HEK293 (cell line): ENCODE measurements around the gene KIF21A.

Experiments
- CTCF ChIA-PET: fragments of 350-600 bp; formaldehyde crosslinking; extraction: SDS; loops from one replicate; lab custom pipeline; 2021; ENCODE audit warnings: antibody characterized with exemption; lab: Yijun Ruan, JAX
- POLR2A ChIA-PET: fragments of 300-600 bp; formaldehyde crosslinking; extraction: SDS; loops from one replicate; lab custom pipeline; 2020; ENCODE audit warnings: antibody characterized with exemption, inconsistent platforms; lab: Yijun Ruan, JAX
- H3K27ac ChIP-seq: fragments of 200-500 bp; sonication (Bioruptor generic); 2 replicates; pipeline ENCODE4 v1.5.1; 2014; ENCODE audit warnings: low read depth, low read length, control low read depth, inconsistent platforms; ENCODE audit errors: extremely low read depth
- H3K36me3 ChIP-seq, 2 experiments: fragments of 200-500 bp in 1 of 2; sonication (Bioruptor generic) in 1 of 2; 1 replicate in 1 of 2; 2 replicates in 1 of 2; pipeline ENCODE4 v1.5.1; 2014 to 2017; ENCODE audit warnings: inconsistent platforms in 2 of 2, low read length in 2 of 2; ENCODE audit not compliant: control insufficient read depth in 2 of 2, insufficient read depth in 1 of 2
- H3K4me1 ChIP-seq: fragments of 200-500 bp; sonication (Bioruptor generic); 2 replicates; pipeline ENCODE4 v1.5.1; 2014; ENCODE audit warnings: mild to moderate bottlenecking, low read length, inconsistent platforms; ENCODE audit not compliant: control insufficient read depth, insufficient read depth
- H3K4me3 ChIP-seq: 2 replicates; pipeline ENCODE4 v1.5.1; 2011; ENCODE audit warnings: low read depth, mild to moderate bottlenecking, control low read depth, low read length, moderate library complexity
- H3K9me3 ChIP-seq: fragments of 200-500 bp; sonication (Bioruptor generic); 2 replicates; pipeline ENCODE4 v1.5.1; 2014; ENCODE audit warnings: low read depth, low read length, inconsistent platforms; ENCODE audit not compliant: control insufficient read depth, insufficient read depth
- MEIS1 ChIP-seq: sonication (generic); formaldehyde crosslinking; IDR thresholded peaks from 2 replicates; pipeline ENCODE4 v1.8.1; 2022; ENCODE audit warnings: missing genetic modification reagents, mild to moderate bottlenecking, borderline replicate concordance
- PRDM1 ChIP-seq: fragments of 450-650 bp; formaldehyde crosslinking; IDR thresholded peaks from 2 replicates; pipeline ENCODE4; 2016; ENCODE audit warnings: missing biosample characterization, missing genetic modification characterization
- YY1 ChIP-seq: fragments of 450-650 bp; formaldehyde crosslinking; IDR thresholded peaks from 2 replicates; pipeline ENCODE4 v1.5.1; 2018; ENCODE audit warnings: missing biosample characterization, missing genetic modification characterization
- ZBTB21 ChIP-seq: fragments of 450-650 bp; formaldehyde crosslinking; IDR thresholded peaks from 2 replicates; pipeline ENCODE4 v1.5.1; 2017; ENCODE audit warnings: missing biosample characterization, missing genetic modification characterization
- ZNF140 ChIP-seq: fragments of 450-650 bp; formaldehyde crosslinking; IDR thresholded peaks from 2 replicates; pipeline ENCODE4 v1.5.1; 2016; ENCODE audit warnings: missing biosample characterization, missing genetic modification characterization
- ZNF16 ChIP-seq: fragments of 450-650 bp; formaldehyde crosslinking; IDR thresholded peaks from 2 replicates; pipeline ENCODE4 v1.5.1; 2016; ENCODE audit warnings: low read depth, missing biosample characterization, missing genetic modification characterization
- ZNF184 ChIP-seq: fragments of 450-650 bp; IDR thresholded peaks from 2 replicates; pipeline ENCODE4 v1.5.1; 2018; ENCODE audit warnings: missing biosample characterization, mild to moderate bottlenecking, missing genetic modification characterization
- ZNF223 ChIP-seq: fragments of 450-650 bp; formaldehyde crosslinking; IDR thresholded peaks from 2 replicates; pipeline ENCODE4 v1.5.1; 2016; ENCODE audit warnings: missing biosample characterization, missing genetic modification characterization
- ZNF311 ChIP-seq: fragments of 450-650 bp; formaldehyde crosslinking; IDR thresholded peaks from 2 replicates; pipeline ENCODE4 v1.5.1; 2017; ENCODE audit warnings: missing biosample characterization, missing genetic modification characterization, borderline replicate concordance
- ZNF670 ChIP-seq: fragments of 450-650 bp; formaldehyde crosslinking; IDR thresholded peaks from 2 replicates; pipeline ENCODE4 v1.5.1; 2016; ENCODE audit warnings: missing biosample characterization, missing genetic modification characterization, low read depth
- ZNF701 ChIP-seq: fragments of 450-650 bp; formaldehyde crosslinking; IDR thresholded peaks from 2 replicates; pipeline ENCODE4 v1.5.1; 2016; ENCODE audit warnings: missing biosample characterization, missing genetic modification characterization
- ZSCAN16 ChIP-seq: fragments of 450-650 bp; formaldehyde crosslinking; IDR thresholded peaks from 2 replicates; pipeline ENCODE4 v1.5.1; 2016; ENCODE audit warnings: missing biosample characterization, missing genetic modification characterization
- TF ChIP-seq, protein P1 (sequence below): fragments of 450-650 bp; formaldehyde crosslinking; IDR thresholded peaks from 2 replicates; pipeline ENCODE4 v1.5.1; 2016; ENCODE audit warnings: missing biosample characterization, missing genetic modification characterization
- TF ChIP-seq, protein P2 (sequence below): fragments of 450-650 bp; formaldehyde crosslinking; IDR thresholded peaks from 2 replicates; pipeline ENCODE4 v1.5.1; 2016; ENCODE audit warnings: missing biosample characterization, missing genetic modification characterization
- TF ChIP-seq, protein P3 (sequence below): fragments of 450-650 bp; formaldehyde crosslinking; IDR thresholded peaks from 2 replicates; pipeline ENCODE4 v1.5.1; 2016; ENCODE audit warnings: missing biosample characterization, missing genetic modification characterization, borderline replicate concordance

KIF21A gene

DNA sequence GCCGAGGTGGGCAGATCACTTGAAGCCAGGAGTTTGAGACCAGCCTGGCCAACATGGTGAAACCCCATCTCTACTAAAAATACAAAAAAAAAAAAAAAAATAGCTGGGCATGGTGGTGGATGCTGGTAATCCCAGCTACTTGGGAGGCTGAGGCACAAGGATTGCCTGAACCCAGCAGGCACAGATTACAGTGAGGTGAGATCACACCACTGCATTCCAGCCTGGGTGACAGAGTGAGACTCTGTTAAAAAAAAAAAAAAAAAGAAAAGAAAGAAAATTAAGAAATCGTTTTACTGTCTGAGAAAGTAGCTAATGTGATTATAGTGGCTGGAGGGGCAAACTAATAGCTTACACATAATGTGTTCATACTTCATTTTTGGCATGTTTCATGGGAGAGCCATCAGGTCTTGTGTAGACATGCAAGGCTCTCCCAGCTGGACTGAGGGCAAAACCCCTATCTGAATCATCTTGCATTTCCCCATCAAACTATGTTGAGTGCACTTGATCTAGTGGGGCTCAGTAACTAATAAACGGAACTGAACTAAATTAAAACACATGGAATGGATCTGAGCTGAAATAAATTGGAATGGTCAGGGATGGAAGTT lies 16.2 kb downstream of the KIF21A start (continued):
- no peak for TF ChIP-seq ZNF184
- no peak for TF ChIP-seq ZNF701
- TF ChIP-seq ZSCAN16 (tag by site-specific recombination) = no peak
- TF ChIP-seq MEIS1 = no peak
- no peak for TF ChIP-seq ZNF223

DNA sequence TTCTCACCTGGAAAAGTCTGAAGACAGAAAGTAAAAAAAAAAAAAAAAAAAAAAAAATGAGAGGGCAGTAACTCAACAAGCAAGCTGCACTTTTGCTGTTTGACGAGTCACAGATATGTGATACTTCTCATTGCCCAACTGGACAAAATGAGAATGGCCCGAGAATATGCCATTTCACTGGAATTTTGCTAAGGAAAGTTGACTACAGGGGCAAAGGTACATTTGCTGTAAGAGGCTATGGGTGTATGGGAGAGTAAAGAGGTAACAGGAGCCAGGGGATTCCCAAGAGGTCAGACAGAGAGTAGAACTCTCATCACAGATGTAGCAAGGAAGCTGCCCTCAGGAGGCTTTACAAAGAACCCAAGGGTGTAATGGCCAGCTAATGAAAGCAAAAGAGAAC lies 22.9 kb downstream of the KIF21A start:
- POLR2A ChIA-PET = no interaction called here
- H3K36me3 ChIP-seq = no peaks in the 10 kb centered on the region
- no peak for TF ChIP-seq ZBTB21 (tag by site-specific recombination)
- TF ChIP-seq PRDM1 (tag by site-specific recombination) = peak; percentile 65
- TF ChIP-seq, all 188 proteins: peak for 1
- Histone ChIP-seq H3K9me3 (no peaks in the 10 kb centered on the region; the same call in 1 of the 2 replicates), H3K27ac (no peak overlapping the region), H3K4me3 (no peak overlapping the region), H3K4me1 (no peaks in the 10 kb centered on the region)
- CTCF ChIA-PET = interaction anchor here (0.7 kb wide), 1 partner anchor 1075 kb away, joined by 3 read pairs; no protein-coding TSS in a partner anchor

DNA sequence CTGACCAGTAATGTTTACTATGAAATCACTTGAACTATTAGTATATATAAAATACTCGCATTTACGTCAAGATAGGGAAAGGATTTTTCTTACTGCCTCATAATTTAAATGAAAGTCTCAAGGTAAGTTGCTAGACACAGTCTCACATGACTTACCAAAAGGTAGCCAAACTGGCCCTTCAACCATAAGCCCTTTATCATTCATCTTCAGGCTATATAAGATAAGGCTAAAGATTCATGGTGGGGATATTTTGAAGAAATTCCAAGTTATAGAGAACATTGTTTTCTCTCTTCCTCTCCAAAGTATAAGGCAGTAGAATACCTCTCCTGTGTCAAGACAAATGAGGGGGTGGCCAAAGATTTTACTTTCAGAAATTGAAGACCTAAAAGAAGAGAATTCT lies 23.4 kb downstream of the KIF21A start:
- Histone ChIP-seq H3K27ac (no peak overlapping the region), H3K36me3 (no peaks in the 10 kb centered on the region)
- CTCF ChIA-PET = no interaction called here
- TF ChIP-seq MEIS1 (no peak), ZNF140 (tag by site-specific recombination) (no peak), ZNF16 (no peak), ZNF670 (tag by site-specific recombination) (no peak), ZNF311 (tag by site-specific recombination) (no peak), YY1 (no peak)
- TF ChIP-seq, protein P1, sequence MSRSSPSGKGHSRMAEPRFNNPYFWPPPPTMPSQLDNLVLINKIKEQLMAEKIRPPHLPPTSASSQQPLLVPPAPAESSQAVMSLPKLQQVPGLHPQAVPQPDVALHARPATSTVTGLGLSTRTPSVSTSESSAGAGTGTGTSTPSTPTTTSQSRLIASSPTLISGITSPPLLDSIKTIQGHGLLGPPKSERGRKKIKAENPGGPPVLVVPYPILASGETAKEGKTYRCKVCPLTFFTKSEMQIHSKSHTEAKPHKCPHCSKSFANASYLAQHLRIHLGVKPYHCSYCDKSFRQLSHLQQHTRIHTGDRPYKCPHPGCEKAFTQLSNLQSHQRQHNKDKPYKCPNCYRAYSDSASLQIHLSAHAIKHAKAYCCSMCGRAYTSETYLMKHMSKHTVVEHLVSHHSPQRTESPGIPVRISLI (tag by site-specific recombination) = no peak
- TF ChIP-seq, protein P2, sequence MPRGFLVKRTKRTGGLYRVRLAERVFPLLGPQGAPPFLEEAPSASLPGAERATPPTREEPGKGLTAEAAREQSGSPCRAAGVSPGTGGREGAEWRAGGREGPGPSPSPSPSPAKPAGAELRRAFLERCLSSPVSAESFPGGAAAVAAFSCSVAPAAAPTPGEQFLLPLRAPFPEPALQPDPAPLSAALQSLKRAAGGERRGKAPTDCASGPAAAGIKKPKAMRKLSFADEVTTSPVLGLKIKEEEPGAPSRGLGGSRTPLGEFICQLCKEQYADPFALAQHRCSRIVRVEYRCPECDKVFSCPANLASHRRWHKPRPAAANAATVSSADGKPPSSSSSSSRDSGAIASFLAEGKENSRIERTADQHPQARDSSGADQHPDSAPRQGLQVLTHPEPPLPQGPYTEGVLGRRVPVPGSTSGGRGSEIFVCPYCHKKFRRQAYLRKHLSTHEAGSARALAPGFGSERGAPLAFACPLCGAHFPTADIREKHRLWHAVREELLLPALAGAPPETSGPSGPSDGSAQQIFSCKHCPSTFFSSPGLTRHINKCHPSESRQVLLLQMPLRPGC (tag by site-specific recombination) = no peak
- TF ChIP-seq, protein P3, sequence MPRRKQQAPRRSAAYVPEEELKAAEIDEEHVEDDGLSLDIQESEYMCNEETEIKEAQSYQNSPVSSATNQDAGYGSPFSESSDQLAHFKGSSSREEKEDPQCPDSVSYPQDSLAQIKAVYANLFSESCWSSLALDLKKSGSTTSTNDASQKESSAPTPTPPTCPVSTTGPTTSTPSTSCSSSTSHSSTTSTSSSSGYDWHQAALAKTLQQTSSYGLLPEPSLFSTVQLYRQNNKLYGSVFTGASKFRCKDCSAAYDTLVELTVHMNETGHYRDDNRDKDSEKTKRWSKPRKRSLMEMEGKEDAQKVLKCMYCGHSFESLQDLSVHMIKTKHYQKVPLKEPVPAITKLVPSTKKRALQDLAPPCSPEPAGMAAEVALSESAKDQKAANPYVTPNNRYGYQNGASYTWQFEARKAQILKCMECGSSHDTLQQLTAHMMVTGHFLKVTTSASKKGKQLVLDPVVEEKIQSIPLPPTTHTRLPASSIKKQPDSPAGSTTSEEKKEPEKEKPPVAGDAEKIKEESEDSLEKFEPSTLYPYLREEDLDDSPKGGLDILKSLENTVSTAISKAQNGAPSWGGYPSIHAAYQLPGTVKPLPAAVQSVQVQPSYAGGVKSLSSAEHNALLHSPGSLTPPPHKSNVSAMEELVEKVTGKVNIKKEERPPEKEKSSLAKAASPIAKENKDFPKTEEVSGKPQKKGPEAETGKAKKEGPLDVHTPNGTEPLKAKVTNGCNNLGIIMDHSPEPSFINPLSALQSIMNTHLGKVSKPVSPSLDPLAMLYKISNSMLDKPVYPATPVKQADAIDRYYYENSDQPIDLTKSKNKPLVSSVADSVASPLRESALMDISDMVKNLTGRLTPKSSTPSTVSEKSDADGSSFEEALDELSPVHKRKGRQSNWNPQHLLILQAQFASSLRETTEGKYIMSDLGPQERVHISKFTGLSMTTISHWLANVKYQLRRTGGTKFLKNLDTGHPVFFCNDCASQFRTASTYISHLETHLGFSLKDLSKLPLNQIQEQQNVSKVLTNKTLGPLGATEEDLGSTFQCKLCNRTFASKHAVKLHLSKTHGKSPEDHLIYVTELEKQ = no peak
- TF ChIP-seq, all 188 proteins: peak for 0
- POLR2A ChIA-PET = no interaction called here
- Histone ChIP-seq H3K9me3 (no peaks in the 10 kb centered on the region; the same call in 1 of the 2 replicates), H3K4me1 (no peaks in the 10 kb centered on the region), H3K4me3 (no peak overlapping the region)
